ENCODE data around the gene CDT1. TPM values are rescaled to one million over a fixed set of nuclear protein-coding genes. Genes with fewer than 3 reads are reported as not detected.

CDT1 gene
- total RNA-seq, 1 experiment from 2014 or later: 154 TPM

DNA sequence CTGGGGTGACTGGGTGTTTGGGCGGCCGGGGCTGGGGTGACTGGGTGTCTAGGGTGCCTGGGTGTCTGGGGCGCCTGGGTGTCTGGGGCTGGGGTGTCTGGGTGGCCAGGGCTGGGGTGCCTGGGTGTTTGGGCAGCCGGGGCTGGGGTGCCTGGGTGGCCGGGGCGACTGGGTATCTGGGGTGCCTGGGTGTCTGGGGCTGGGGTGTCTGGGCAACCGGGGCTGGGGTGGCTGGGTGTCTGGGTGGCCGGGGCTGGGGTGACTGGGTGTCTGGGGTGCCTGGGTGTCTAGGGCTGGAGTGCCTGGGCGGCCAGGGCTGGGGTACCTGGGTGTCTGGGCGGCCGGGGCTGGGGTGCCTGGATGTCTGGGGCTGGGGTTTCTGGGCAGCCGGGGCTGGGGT lies 21.6 kb downstream of the CDT1 start (continued):
- TF ChIP-seq, protein P1, sequence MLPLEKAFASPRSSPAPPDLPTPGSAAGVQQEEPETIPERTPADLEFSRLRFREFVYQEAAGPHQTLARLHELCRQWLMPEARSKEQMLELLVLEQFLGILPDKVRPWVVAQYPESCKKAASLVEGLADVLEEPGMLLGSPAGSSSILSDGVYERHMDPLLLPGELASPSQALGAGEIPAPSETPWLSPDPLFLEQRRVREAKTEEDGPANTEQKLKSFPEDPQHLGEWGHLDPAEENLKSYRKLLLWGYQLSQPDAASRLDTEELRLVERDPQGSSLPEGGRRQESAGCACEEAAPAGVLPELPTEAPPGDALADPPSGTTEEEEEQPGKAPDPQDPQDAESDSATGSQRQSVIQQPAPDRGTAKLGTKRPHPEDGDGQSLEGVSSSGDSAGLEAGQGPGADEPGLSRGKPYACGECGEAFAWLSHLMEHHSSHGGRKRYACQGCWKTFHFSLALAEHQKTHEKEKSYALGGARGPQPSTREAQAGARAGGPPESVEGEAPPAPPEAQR (CRISPR knock-in tag; IDR thresholded peaks at IDR 0.05): no peak
- TF ChIP-seq ZNF423 (CRISPR knock-in tag; IDR thresholded peaks at IDR 0.05): no peak
- no peak for TF ChIP-seq SMAD3 (CRISPR knock-in tag; IDR thresholded peaks at IDR 0.05; ENCODE audit: borderline replicate concordance)

DNA sequence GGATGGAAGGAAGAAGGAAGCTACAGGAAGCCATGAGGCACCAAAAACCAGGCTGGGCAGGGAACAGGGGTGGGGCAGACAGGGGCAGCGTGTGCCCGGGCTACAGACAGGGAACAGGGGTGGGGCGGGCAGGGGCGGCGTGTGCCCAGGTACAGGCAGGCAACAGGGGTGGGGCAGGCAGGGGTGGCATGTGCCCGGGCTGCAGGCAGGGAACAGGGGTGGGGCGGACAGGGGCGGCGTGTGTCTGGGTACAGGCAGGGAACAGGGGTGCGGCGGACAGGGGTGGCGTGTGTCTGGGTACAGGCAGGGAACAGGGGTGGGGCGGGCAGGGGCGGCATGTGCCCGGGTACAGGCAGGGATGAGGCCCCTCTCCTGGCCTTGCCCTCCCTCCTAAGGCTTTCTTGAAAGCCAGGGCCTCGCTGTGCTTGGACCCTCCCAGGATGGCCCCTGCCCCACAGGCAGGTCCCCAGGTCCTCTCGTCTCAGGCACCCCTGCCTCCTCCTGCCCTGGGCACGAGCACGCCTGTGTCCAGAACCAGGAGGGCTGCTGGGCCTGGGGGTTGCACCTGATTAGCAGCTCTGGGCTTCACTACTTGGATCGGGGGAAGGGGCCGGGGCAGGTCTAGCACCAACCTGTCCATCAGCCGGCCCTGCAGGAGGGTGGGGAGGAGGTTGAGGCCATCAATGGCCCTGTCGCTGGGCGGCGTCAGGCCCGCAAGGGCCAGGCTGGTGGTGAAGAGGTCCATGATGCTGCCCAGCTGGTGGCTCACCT lies 22.7 kb downstream of the CDT1 start:
- TF ChIP-seq ZNF416 (CRISPR knock-in tag; IDR thresholded peaks at IDR 0.05) (no peak), FOXJ3 (CRISPR knock-in tag; IDR thresholded peaks at IDR 0.05; ENCODE audit: borderline replicate concordance) (no peak)
- CTCF ChIA-PET: interaction anchor here (0.6 to 1.7 kb wide), 4 partner anchors 10 to 89 kb away, joined by 3 to 7 read pairs (median 4); no protein-coding TSS in a partner anchor
- no peak for ATAC-seq

DNA sequence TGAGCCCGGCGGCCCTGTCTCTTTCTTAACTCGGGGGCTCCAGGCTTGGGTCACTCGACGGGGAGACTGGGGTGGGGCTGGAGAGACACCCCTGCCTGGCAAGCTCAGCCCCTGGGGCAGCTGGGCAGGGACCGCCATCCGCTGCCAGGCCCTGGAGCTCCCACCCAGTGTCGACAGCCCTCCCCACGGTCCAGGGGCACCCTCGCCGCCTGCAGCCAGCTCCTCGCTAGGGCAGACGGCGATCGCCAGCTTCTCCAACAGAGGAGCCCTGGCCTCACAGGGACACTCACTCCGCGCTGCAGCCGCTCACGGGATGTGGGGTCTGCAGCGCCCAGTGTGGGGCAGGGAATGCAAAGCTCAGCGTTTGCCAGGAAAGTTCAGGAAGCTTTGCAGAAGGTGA lies 24.1 kb downstream of the CDT1 start:
- DNase-seq (ENCODE audit: low spot score) (no peak), ATAC-seq (no peak)
- no peak for TF ChIP-seq RORB (CRISPR knock-in tag; IDR thresholded peaks at IDR 0.05)
- no peak for TF ChIP-seq ZNF416 (CRISPR knock-in tag; IDR thresholded peaks at IDR 0.05)
- no peak for TF ChIP-seq CBFB (CRISPR knock-in tag; IDR thresholded peaks at IDR 0.05; ENCODE audit: low read depth)
- no peak for TF ChIP-seq SMAD3 (CRISPR knock-in tag; IDR thresholded peaks at IDR 0.05; ENCODE audit: borderline replicate concordance)
- TF ChIP-seq, protein P2, sequence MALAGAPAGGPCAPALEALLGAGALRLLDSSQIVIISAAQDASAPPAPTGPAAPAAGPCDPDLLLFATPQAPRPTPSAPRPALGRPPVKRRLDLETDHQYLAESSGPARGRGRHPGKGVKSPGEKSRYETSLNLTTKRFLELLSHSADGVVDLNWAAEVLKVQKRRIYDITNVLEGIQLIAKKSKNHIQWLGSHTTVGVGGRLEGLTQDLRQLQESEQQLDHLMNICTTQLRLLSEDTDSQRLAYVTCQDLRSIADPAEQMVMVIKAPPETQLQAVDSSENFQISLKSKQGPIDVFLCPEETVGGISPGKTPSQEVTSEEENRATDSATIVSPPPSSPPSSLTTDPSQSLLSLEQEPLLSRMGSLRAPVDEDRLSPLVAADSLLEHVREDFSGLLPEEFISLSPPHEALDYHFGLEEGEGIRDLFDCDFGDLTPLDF (CRISPR knock-in tag; IDR thresholded peaks at IDR 0.05): no peak
- no peak for TF ChIP-seq NFATC4 (CRISPR knock-in tag; IDR thresholded peaks at IDR 0.05)
- TF ChIP-seq, protein P3, sequence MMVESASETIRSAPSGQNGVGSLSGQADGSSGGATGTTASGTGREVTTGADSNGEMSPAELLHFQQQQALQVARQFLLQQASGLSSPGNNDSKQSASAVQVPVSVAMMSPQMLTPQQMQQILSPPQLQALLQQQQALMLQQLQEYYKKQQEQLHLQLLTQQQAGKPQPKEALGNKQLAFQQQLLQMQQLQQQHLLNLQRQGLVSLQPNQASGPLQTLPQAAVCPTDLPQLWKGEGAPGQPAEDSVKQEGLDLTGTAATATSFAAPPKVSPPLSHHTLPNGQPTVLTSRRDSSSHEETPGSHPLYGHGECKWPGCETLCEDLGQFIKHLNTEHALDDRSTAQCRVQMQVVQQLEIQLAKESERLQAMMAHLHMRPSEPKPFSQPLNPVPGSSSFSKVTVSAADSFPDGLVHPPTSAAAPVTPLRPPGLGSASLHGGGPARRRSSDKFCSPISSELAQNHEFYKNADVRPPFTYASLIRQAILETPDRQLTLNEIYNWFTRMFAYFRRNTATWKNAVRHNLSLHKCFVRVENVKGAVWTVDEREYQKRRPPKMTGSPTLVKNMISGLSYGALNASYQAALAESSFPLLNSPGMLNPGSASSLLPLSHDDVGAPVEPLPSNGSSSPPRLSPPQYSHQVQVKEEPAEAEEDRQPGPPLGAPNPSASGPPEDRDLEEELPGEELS (CRISPR knock-in tag; IDR thresholded peaks at IDR 0.05): no peak
- no peak for TF ChIP-seq NFE2L1 (CRISPR knock-in tag; IDR thresholded peaks at IDR 0.05)
- ChIA-PET POLR2A (no interaction called here), CTCF (interaction anchor here (1.4 to 1.7 kb wide), 2 partner anchors 11 to 91 kb away, joined by 7 to 8 read pairs; no protein-coding TSS in a partner anchor)
- Mint-ChIP-seq H3K36me3 (no peaks in the 10 kb centered on the region), H3K27me3 (ENCODE audit: low read depth) (no peaks in the 10 kb centered on the region), H3K4me1 (no peaks in the 10 kb centered on the region), H3K27ac (no peak overlapping the region), H3K4me3 (no peak overlapping the region), H3K9me3 (no peaks in the 10 kb centered on the region)

More for the DNA sequence above, 22.7 kb downstream of the CDT1 start:
- no peak for DNase-seq (ENCODE audit: low spot score)
- Mint-ChIP-seq H3K36me3 (no peaks in the 10 kb centered on the region), H3K27me3 (ENCODE audit: low read depth) (no peaks in the 10 kb centered on the region), H3K4me3 (no peak overlapping the region), H3K4me1 (no peaks in the 10 kb centered on the region), H3K27ac (no peak overlapping the region), H3K9me3 (no peaks in the 10 kb centered on the region)
- POLR2A ChIA-PET: no interaction called here

DNA sequence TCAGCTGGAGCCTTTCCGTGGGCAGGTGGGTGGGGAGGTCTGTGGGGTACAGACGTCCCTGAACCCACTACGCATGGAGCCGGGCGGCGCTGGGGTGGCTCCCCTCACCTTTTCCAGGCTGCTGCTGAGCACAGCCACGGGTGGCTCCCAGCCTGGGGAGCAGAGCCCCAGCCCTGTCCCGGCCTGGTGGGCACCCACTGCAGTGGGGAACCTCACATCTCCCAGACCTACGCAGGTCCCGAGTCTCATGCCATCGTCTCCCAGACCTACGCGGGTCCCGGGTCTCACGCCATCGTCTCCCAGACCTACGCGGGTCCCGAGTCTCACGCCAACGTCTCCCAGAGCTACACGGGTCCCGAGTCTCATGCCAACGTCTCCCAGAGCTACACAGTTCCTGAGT lies 25.1 kb downstream of the CDT1 start:
- CTCF ChIA-PET: interaction anchor here (1.2 to 1.4 kb wide), 2 partner anchors 29 to 92 kb away, joined by 3 to 8 read pairs; no protein-coding TSS in a partner anchor
- H3K36me3 Mint-ChIP-seq: no peaks in the 10 kb centered on the region
- H3K4me1 Mint-ChIP-seq: no peaks in the 10 kb centered on the region
- DNase-seq (ENCODE audit: low spot score) (no peak), ATAC-seq (no peak)
- POLR2A ChIA-PET: no interaction called here
- H3K4me3 Mint-ChIP-seq: no peak overlapping the region
- H3K9me3 Mint-ChIP-seq: no peaks in the 10 kb centered on the region
- no peaks in the 10 kb centered on the region for H3K27me3 Mint-ChIP-seq (ENCODE audit: low read depth)
- H3K27ac Mint-ChIP-seq: no peak overlapping the region
- TF ChIP-seq, protein P4, sequence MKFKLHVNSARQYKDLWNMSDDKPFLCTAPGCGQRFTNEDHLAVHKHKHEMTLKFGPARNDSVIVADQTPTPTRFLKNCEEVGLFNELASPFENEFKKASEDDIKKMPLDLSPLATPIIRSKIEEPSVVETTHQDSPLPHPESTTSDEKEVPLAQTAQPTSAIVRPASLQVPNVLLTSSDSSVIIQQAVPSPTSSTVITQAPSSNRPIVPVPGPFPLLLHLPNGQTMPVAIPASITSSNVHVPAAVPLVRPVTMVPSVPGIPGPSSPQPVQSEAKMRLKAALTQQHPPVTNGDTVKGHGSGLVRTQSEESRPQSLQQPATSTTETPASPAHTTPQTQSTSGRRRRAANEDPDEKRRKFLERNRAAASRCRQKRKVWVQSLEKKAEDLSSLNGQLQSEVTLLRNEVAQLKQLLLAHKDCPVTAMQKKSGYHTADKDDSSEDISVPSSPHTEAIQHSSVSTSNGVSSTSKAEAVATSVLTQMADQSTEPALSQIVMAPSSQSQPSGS (CRISPR knock-in tag; IDR thresholded peaks at IDR 0.05; ENCODE audit: borderline replicate concordance, low read depth): no peak
- TF ChIP-seq ZNF219 (CRISPR knock-in tag; IDR thresholded peaks at IDR 0.05; ENCODE audit: borderline replicate concordance) (no peak), NR2C2 (CRISPR knock-in tag; IDR thresholded peaks at IDR 0.05) (no peak), KAT7 (CRISPR knock-in tag; IDR thresholded peaks at IDR 0.05; ENCODE audit: borderline replicate concordance) (no peak), ZNF121 (CRISPR knock-in tag; IDR thresholded peaks at IDR 0.05) (no peak), JUN (CRISPR knock-in tag; IDR thresholded peaks at IDR 0.05) (no peak), CBFB (CRISPR knock-in tag; IDR thresholded peaks at IDR 0.05; ENCODE audit: low read depth) (no peak)
- TF ChIP-seq, protein P5, sequence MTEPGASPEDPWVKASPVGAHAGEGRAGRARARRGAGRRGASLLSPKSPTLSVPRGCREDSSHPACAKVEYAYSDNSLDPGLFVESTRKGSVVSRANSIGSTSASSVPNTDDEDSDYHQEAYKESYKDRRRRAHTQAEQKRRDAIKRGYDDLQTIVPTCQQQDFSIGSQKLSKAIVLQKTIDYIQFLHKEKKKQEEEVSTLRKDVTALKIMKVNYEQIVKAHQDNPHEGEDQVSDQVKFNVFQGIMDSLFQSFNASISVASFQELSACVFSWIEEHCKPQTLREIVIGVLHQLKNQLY (CRISPR knock-in tag; IDR thresholded peaks at IDR 0.05): no peak
- TF ChIP-seq, protein P6, sequence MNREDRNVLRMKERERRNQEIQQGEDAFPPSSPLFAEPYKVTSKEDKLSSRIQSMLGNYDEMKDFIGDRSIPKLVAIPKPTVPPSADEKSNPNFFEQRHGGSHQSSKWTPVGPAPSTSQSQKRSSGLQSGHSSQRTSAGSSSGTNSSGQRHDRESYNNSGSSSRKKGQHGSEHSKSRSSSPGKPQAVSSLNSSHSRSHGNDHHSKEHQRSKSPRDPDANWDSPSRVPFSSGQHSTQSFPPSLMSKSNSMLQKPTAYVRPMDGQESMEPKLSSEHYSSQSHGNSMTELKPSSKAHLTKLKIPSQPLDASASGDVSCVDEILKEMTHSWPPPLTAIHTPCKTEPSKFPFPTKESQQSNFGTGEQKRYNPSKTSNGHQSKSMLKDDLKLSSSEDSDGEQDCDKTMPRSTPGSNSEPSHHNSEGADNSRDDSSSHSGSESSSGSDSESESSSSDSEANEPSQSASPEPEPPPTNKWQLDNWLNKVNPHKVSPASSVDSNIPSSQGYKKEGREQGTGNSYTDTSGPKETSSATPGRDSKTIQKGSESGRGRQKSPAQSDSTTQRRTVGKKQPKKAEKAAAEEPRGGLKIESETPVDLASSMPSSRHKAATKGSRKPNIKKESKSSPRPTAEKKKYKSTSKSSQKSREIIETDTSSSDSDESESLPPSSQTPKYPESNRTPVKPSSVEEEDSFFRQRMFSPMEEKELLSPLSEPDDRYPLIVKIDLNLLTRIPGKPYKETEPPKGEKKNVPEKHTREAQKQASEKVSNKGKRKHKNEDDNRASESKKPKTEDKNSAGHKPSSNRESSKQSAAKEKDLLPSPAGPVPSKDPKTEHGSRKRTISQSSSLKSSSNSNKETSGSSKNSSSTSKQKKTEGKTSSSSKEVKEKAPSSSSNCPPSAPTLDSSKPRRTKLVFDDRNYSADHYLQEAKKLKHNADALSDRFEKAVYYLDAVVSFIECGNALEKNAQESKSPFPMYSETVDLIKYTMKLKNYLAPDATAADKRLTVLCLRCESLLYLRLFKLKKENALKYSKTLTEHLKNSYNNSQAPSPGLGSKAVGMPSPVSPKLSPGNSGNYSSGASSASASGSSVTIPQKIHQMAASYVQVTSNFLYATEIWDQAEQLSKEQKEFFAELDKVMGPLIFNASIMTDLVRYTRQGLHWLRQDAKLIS (CRISPR knock-in tag; IDR thresholded peaks at IDR 0.05; ENCODE audit: borderline replicate concordance): no peak

Measured in WTC11 (cell line).